H1 (cell line): Measurements from ENCODE around the gene ZBTB49. TPM values are rescaled to one million over a fixed set of nuclear protein-coding genes. Genes with fewer than 3 reads are reported as not detected.

ENCODE experiments used
- EGR1 ChIP-seq: IDR thresholded peaks from 2 replicates; pipeline ENCODE4 v1.6.1; 2011; ENCODE audit warnings: low read depth, low read length, borderline replicate concordance
- POLR2AphosphoS5 ChIP-seq: IDR thresholded peaks from 2 replicates; pipeline ENCODE4 v1.6.1; 2011; ENCODE audit warnings: low read depth, low read length
- RAD21 ChIP-seq, 2 experiments: IDR thresholded peaks in 1 of 2; conservative IDR thresholded peaks in 1 of 2; 2 replicates each; pipeline ENCODE4 v1.6.1; 2011; ENCODE audit warnings: low read depth in 2 of 2, low read length in 2 of 2, improper control_type of control experiment in 1 of 2, inconsistent platforms in 1 of 2, mild to moderate bottlenecking in 1 of 2, moderate library complexity in 1 of 2
- RFX5 ChIP-seq: IDR thresholded peaks from 2 replicates; pipeline ENCODE4 v1.6.1; 2011; ENCODE audit warnings: low read depth, low read length, improper control_type of control experiment, borderline replicate concordance
- SUZ12 ChIP-seq: fragments of 200-600 bp; sonication (generic); IDR thresholded peaks from 2 replicates; pipeline ENCODE4 v1.6.1; 2012; ENCODE audit warnings: mild to moderate bottlenecking, inconsistent platforms, low read length, moderate library complexity, mixed read lengths
- TAF1 ChIP-seq: IDR thresholded peaks from 2 replicates; pipeline ENCODE4 v1.6.1; 2011; ENCODE audit warnings: mild to moderate bottlenecking, low read depth, low read length
- polyA plus RNA-seq, 7 experiments: library from polyadenylated mRNA; depleted of rRNA in 3 of 7; stranded (reverse) in 5 of 7; unstranded in 2 of 7; fragments of >200 nt in 5 of 7; fragments of 200-250 nt in 2 of 7; gene quantifications; 1 replicate in 5 of 7; 2 replicates in 1 of 7; 4 replicates in 1 of 7; pipeline versions ENCODE4 v1.2.1 to v1.2.3, GENCODE V29; 2011 to 2013; ENCODE audit warnings: missing spikeins in 2 of 7, mixed read lengths in 2 of 7
- total RNA-seq: library from RNA; stranded (reverse); fragmentation: NEBNext Ultra II Directional; extraction: Animal tissue kit (Norgen Biotek cat#: 25700); gene quantifications from 2 replicates; pipeline ENCODE4 v1.2.1, GENCODE V29; 2021

Gene ZBTB49
- total and polyA plus RNA-seq, 2 of the 8 experiments (the other 6 are each of a cell fraction or from before 2014, with no cell fraction given): 4.2 to 6.8 TPM

- TF ChIP-seq RAD21 (IDR thresholded peaks at IDR 0.05 in 1 of 2, conservative IDR thresholded peaks at IDR 0.05 in 1 of 2; ENCODE audit: low read depth in 2 of 2, low read length in 2 of 2) (no peak), EGR1 (no peak), RFX5 (no peak), SUZ12 (no peak), POLR2AphosphoS5 (no peak), TAF1 (no peak)
- TF ChIP-seq, all 59 proteins: peak for 0
Observed at GRCh38 chr4:4284827-4285618, 5.0 kb upstream of the ZBTB49 start (continued).
